Adrenal gland (tissue), 5 donors: ENCODE measurements around the gene INHBA.

ENCODE experiments used
- CTCF ChIP-seq, 6 experiments: fragments of 450-650 bp in 4 of 6; fragments of 200-600 bp in 2 of 6; sonication (generic) in 1 of 6; IDR thresholded peaks; 1 replicate in 5 of 6; 2 replicates in 1 of 6; pipeline versions ENCODE4 v1.5.1 to v1.8.0; 2016 to 2021; ENCODE audit warnings: antibody characterized with exemption in 6 of 6, mild to moderate bottlenecking in 2 of 6, moderate library complexity in 1 of 6
- POLR2A ChIP-seq, 2 donors: fragments of 450-650 bp; IDR thresholded peaks; one replicate each; pipeline ENCODE4 v1.6.1; 2017; ENCODE audit warnings: antibody characterized with exemption in 2 of 2, mild to moderate bottlenecking in 2 of 2, moderate library complexity in 1 of 2
- donor health status: DM: no; HTN: no; CAD: no.

DNA sequence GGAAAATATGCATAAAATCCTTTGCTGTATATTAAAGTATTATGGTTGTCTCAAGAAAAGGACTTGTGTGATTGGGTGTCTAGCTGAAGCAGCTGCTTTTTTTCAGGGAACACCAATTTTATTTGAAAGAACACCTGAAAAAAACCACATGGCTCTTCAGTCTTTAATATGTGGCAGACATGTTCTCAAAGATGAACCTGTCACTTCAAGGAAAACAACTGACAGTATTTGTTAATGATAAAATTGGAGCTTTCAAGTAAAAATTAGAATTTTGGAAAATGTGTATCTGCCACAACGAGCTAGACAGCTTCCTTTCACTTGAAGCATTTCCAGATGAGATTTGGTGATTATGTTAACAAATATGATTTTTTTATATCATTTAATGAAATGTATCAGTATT is 59.3 kb downstream of the INHBA start:
- TF ChIP-seq CTCF (IDR thresholded peaks at IDR 0.05) (no peak), POLR2A (IDR thresholded peaks at IDR 0.05) (no peak)
